K562 (cell line): ENCODE results near the gene PIH1D1. TPM values are rescaled to one million over a fixed set of nuclear protein-coding genes. Genes with fewer than 3 reads are reported as not detected.

Source experiments
- ATAC-seq: fragments of 200-7000 bp; cut with Tn5 transposase; 3 replicates; pipeline ENCODE4 v1.9.1; 2020; ENCODE audit warnings: moderate library complexity
- BruUV-seq: library from RNA; stranded (reverse); fragments of 400-500 nt; replicated peaks from 2 replicates; lab custom pipeline; 2021; lab: Mats Ljungman, UMichigan
- CTCF ChIA-PET: fragments of 300-600 bp; formaldehyde crosslinking; extraction: SDS; loops from one replicate; lab custom pipeline; 2021; ENCODE audit warnings: low intra/inter-chr PET ratio; lab: Yijun Ruan, JAX
- POLR2A ChIA-PET: fragments of 300-600, 350-650 bp; sonication (Branson Sonifier 250); formaldehyde crosslinking; extraction: SDS; loops from one replicate; lab custom pipeline; 2021; ENCODE audit warnings: antibody characterized with exemption, inconsistent platforms; lab: Yijun Ruan, JAX
- DNase-seq, 4 experiments: peaks; one replicate each; pipeline versions ENCODE4 v3.0.0 to v3.0.0-alpha.2; 2011 to 2018; ENCODE audit warnings: low spot score in 3 of 4, mixed read lengths in 3 of 4; ENCODE audit errors: extremely low read depth in 1 of 4
- FAIRE-seq: peaks from 2 replicates; lab custom pipeline; 2011; peaks lifted over from hg19 to GRCh38; lab: Jason Lieb, UNC
- H2AFZ ChIP-seq: 2 replicates; pipeline ENCODE4 v1.6.0; 2011; ENCODE audit warnings: low read depth, low read length, control low read depth, inconsistent platforms
- H3K27ac ChIP-seq: fragments of 200-600 bp; 3 replicates; pipeline ENCODE4 v1.8.0; 2011; ENCODE audit warnings: low read depth, mild to moderate bottlenecking, control low read depth, inconsistent platforms, low read length, moderate library complexity, mixed read lengths; ENCODE audit errors: extremely low read depth
- H3K27me3 ChIP-seq, 2 experiments: fragments of 300-600 bp in 1 of 2; 2 replicates in 1 of 2; 3 replicates in 1 of 2; pipeline versions ENCODE4 v1.6.0 to v1.8.0; 2011; ENCODE audit warnings: inconsistent platforms in 2 of 2, low read length in 2 of 2, mild to moderate bottlenecking in 1 of 2, mixed read lengths in 1 of 2, moderate library complexity in 1 of 2; ENCODE audit not compliant: control insufficient read depth in 2 of 2, insufficient read depth in 2 of 2
- H3K36me3 ChIP-seq: fragments of 300-600 bp; 3 replicates; pipeline ENCODE4 v1.8.0; 2011; ENCODE audit warnings: mild to moderate bottlenecking, low read length, inconsistent platforms; ENCODE audit not compliant: control insufficient read depth, insufficient read depth
- H3K4me1 ChIP-seq, 2 experiments: fragments of 200-600 bp in 1 of 2; replicated peaks in 1 of 2; 2 replicates in 1 of 2; 3 replicates in 1 of 2; pipeline versions ENCODE4 v1.5.1 to v1.8.0; 2011; ENCODE audit warnings: inconsistent platforms in 2 of 2, low read length in 2 of 2, mild to moderate bottlenecking in 1 of 2, mixed read lengths in 1 of 2, moderate library complexity in 1 of 2; ENCODE audit not compliant: control insufficient read depth in 2 of 2, insufficient read depth in 2 of 2
- H3K4me2 ChIP-seq: 2 replicates; pipeline ENCODE4 v1.6.1; 2011; ENCODE audit warnings: low read length, control low read depth, inconsistent platforms, mixed read lengths; ENCODE audit not compliant: insufficient read depth
- H3K4me3 ChIP-seq: fragments of 200-600 bp; sonication (generic), shearing (Covaris generic); 2 replicates; pipeline ENCODE4 v1.5.1; 2016; ENCODE audit warnings: control low read depth, inconsistent platforms
- H3K79me2 ChIP-seq: fragments of 200-600 bp; 3 replicates; pipeline ENCODE4 v1.8.0; 2011; ENCODE audit warnings: low read length, inconsistent platforms; ENCODE audit not compliant: control insufficient read depth, insufficient read depth
- H3K9ac ChIP-seq, 2 experiments: 2 replicates each; pipeline versions ENCODE4 v1.6.0 to v1.6.1; 2011; ENCODE audit warnings: low read depth in 2 of 2, low read length in 2 of 2, control low read depth in 1 of 2, inconsistent platforms in 1 of 2, mild to moderate bottlenecking in 1 of 2, mixed read lengths in 1 of 2; ENCODE audit not compliant: insufficient read depth in 1 of 2
- H3K9me1 ChIP-seq: one replicate; pipeline ENCODE4 v1.6.0; 2011; ENCODE audit warnings: inconsistent platforms, mild to moderate bottlenecking, low read length, moderate library complexity; ENCODE audit not compliant: control insufficient read depth, insufficient read depth
- H3K9me3 ChIP-seq: replicated peaks from 2 replicates; pipeline ENCODE4 v1.5.1; 2011; ENCODE audit warnings: low read depth, low read length, inconsistent platforms; ENCODE audit not compliant: control insufficient read depth, insufficient read depth
- H4K20me1 ChIP-seq: replicated peaks from 2 replicates; pipeline ENCODE4 v1.6.1; 2011; ENCODE audit warnings: low read length, inconsistent platforms, mixed read lengths; ENCODE audit not compliant: control insufficient read depth, insufficient read depth
- ARHGAP35 ChIP-seq: fragments of 450-650 bp; IDR thresholded peaks from 2 replicates; pipeline ENCODE4 v1.6.1; 2018; ENCODE audit not compliant: partially characterized antibody
- BCOR ChIP-seq: fragments of 450-650 bp; IDR thresholded peaks from 2 replicates; pipeline ENCODE4 v1.6.1; 2016
- CTBP1 ChIP-seq: fragments of 450-650 bp; IDR thresholded peaks from 2 replicates; pipeline ENCODE4 v1.6.1; 2016; ENCODE audit warnings: borderline replicate concordance
- GABPB2 ChIP-seq: fragments of 250-450 bp; sonication (Bioruptor Pico); conservative IDR thresholded peaks from 2 replicates; pipeline ENCODE4 v1.5.1; 2021; ENCODE audit warnings: mild to moderate bottlenecking
- GTF2F1 ChIP-seq: IDR thresholded peaks from 2 replicates; pipeline ENCODE4 v1.6.1; 2011; ENCODE audit warnings: low read depth, low read length, improper control_type of control experiment
- HDGF ChIP-seq: fragments of 450-650 bp; IDR thresholded peaks from 2 replicates; pipeline ENCODE4 v1.6.1; 2016
- HMGXB4 ChIP-seq: sonication (generic); formaldehyde crosslinking; IDR thresholded peaks from 2 replicates; pipeline ENCODE4 v1.8.1; 2023; ENCODE audit warnings: mild to moderate bottlenecking, missing genetic modification reagents
- MBD2 ChIP-seq: sonication (generic); IDR thresholded peaks from 2 replicates; pipeline ENCODE4 v1.6.1; 2016; ENCODE audit warnings: low read depth, borderline replicate concordance
- MCM3 ChIP-seq: fragments of 450-650 bp; IDR thresholded peaks from 2 replicates; pipeline ENCODE4 v1.6.1; 2016
- MNT ChIP-seq, 2 experiments: fragments of 450-650 bp; conservative IDR thresholded peaks; 2 replicates each; pipeline ENCODE4 v1.6.1; 2017; ENCODE audit warnings: mild to moderate bottlenecking in 2 of 2, moderate library complexity in 2 of 2
- RAD21 ChIP-seq, 2 experiments: fragments of 250-450 bp in 1 of 2; fragments of 450-650 bp in 1 of 2; sonication (Bioruptor Pico) in 1 of 2; formaldehyde crosslinking in 1 of 2; IDR thresholded peaks in 1 of 2; conservative IDR thresholded peaks in 1 of 2; 2 replicates each; pipeline versions ENCODE4 v1.4.0 to v1.8.0; 2020 to 2022; ENCODE audit warnings: mild to moderate bottlenecking in 2 of 2, moderate library complexity in 1 of 2
- RAD51 ChIP-seq: fragments of 450-650 bp; IDR thresholded peaks from 2 replicates; pipeline ENCODE4 v1.7.1; 2016; ENCODE audit warnings: low read depth, mild to moderate bottlenecking, borderline replicate concordance
- SAP30 ChIP-seq: fragments of 200-600 bp; sonication (generic); IDR thresholded peaks from 2 replicates; pipeline ENCODE4 v1.6.1; 2012; ENCODE audit warnings: borderline replicate concordance, low read depth, mild to moderate bottlenecking, moderate library complexity, low read length, control low read depth, inconsistent platforms; ENCODE audit not compliant: insufficient read depth, poor library complexity, severe bottlenecking
- STAT5B ChIP-seq: fragments of 250-450 bp; sonication (Bioruptor Pico); IDR thresholded peaks from 2 replicates; pipeline ENCODE4 v1.8.0; 2021; ENCODE audit warnings: mild to moderate bottlenecking, inconsistent platforms
- USF2 ChIP-seq: sonication (generic); formaldehyde crosslinking; IDR thresholded peaks from 2 replicates; pipeline ENCODE4 v1.5.0; 2020; ENCODE audit warnings: missing genetic modification reagents
- ZKSCAN3 ChIP-seq: fragments of 250-450 bp; sonication (Bioruptor Pico); IDR thresholded peaks from 2 replicates; pipeline ENCODE4 v1.4.0; 2020
- ZNF384 ChIP-seq: IDR thresholded peaks from 2 replicates; pipeline ENCODE4 v1.6.1; 2012; ENCODE audit warnings: low read depth, low read length, improper control_type of control experiment
- ZNF699 ChIP-seq: fragments of 250-450 bp; sonication (Bioruptor Pico); IDR thresholded peaks from 2 replicates; pipeline ENCODE4 v1.8.0; 2021; ENCODE audit warnings: mild to moderate bottlenecking, moderate library complexity; ENCODE audit not compliant: insufficient replicate concordance
- WGBS: fragments of 100-300 bp; shearing (Covaris generic); methylation state at CpG from one replicate; pipeline ENCODE4 v1.1.6; 2016; ENCODE audit warnings: low coverage, mixed read lengths; ENCODE audit not compliant: insufficient coverage; ENCODE audit errors: missing lambda C conversion rate; 5-methylcytosine and 5-hydroxymethylcytosine counted together
- in situ Hi-C: fragments of 300-500 bp; cut with MboI; formaldehyde crosslinking; loops from 4 replicates; pipeline ENCODE4 v1.15.0; 2018; ENCODE audit warnings: inconsistent platforms, mixed read lengths
- intact Hi-C: fragments of 100-400 bp; cut with micrococcal nuclease; formaldehyde crosslinking; loops from 2 replicates; pipeline ENCODE4 v1.14.2; 2022
- polyA plus RNA-seq, 8 experiments: library from polyadenylated mRNA; depleted of rRNA in 4 of 8; stranded (reverse) in 5 of 8; unstranded in 3 of 8; fragments of >200 nt; fragmentation: Nextera tagmentation in 2 of 8; fragmentation: Illumina TruSeq in 1 of 8; extraction: Ambion mirVana in 2 of 8; extraction: Trizol in 1 of 8; gene quantifications; 2 replicates each; pipeline versions ENCODE4 v1.2.1 to v1.2.3, GENCODE V29; 2011 to 2014; ENCODE audit warnings: inconsistent platforms in 1 of 8, missing spikeins in 1 of 8
- total RNA-seq, 7 experiments: library from RNA; depleted of rRNA in 6 of 7; stranded (reverse); fragments of >200 nt in 6 of 7; fragmentation: Illumina TruSeq in 2 of 7; extraction: Trizol in 2 of 7; gene quantifications; 2 replicates each; pipeline versions ENCODE4 v1.2.1 to v1.2.3, GENCODE V29; 2011 to 2021; ENCODE audit warnings: low replicate concordance in 1 of 7

The PIH1D1 gene
- total and polyA plus RNA-seq, 9 of the 15 experiments (the other 6 are each of a cell fraction or from before 2014, with no cell fraction given) = 26.5 to 224 (median 137) TPM

- peak; percentile 51 for FAIRE-seq
- TF ChIP-seq GTF2F1 (no peak), SAP30 (peak; percentile 82), MCM3 (no peak), HMGXB4 (no peak), MBD2 (0 out of 2 replicates have a peak, but pooled peaks have one; percentile 11), BCOR (no peak), GABPB2 (CRISPR knock-in tag) (no peak), STAT5B (no peak), ZNF384 (no peak), ZKSCAN3 (CRISPR knock-in tag) (no peak), ARHGAP35 (no peak), ZNF699 (no peak), RAD21 (CRISPR knock-in tag; conservative IDR thresholded peaks at IDR 0.05 in 1 of 2, IDR thresholded peaks at IDR 0.05 in 1 of 2) (no peak), HDGF (no peak; the same call in 1 of the 2 replicates), MNT (conservative IDR thresholded peaks at IDR 0.05) (peak; percentile 92 to 95), USF2 (CRISPR knock-in tag) (0 out of 2 replicates have a peak, but pooled peaks have one; percentile 5), CTBP1 (peak; percentile 21; the same call in 1 of the 2 replicates), RAD51 (no peak; the same call in 1 of the 2 replicates)
Observed at GRCh38 chr19:49497047-49497788, 45.6 kb upstream of the PIH1D1 start.

More at GRCh38 chr19:49497047-49497788, 45.6 kb upstream of the PIH1D1 start:
- H3K4me1 ChIP-seq = peaks cover 33 to 44% of the 10 kb centered on the region in 2 experiments; a peak in 4 of 5 replicates
- peaks cover 43% of the 10 kb centered on the region for H3K36me3 ChIP-seq
- H3K27ac ChIP-seq = peak overlapping the region; percentile 94
- no peaks in the 10 kb centered on the region for H3K9me3 ChIP-seq
- H3K79me2 ChIP-seq = peaks cover 35% of the 10 kb centered on the region
- no peak overlapping the region; the same call in 1 of the 2 replicates for H2AFZ ChIP-seq
- no TSS peak for BruUV-seq
- ATAC-seq = peak; percentile 37
- intact Hi-C loops = no loop called here
- H3K4me2 ChIP-seq = peak overlapping the region; percentile 97
- H3K4me3 ChIP-seq = peak overlapping the region; percentile 89
- peak; percentile 47 to 89 (median 63) for DNase-seq
- CTCF ChIA-PET = interaction anchor here (0.6 kb wide), 1 partner anchor 31 kb away, joined by 4 read pairs; no protein-coding TSS in a partner anchor
- peaks cover 32% of the 10 kb centered on the region for H4K20me1 ChIP-seq
- peak overlapping the region; percentile 96 to 99 for H3K9ac ChIP-seq
- in situ Hi-C loops = loop anchor here (10.0 kb wide), 1 partner anchor 378 kb away; the partner anchor contains the start of genes AKT1S1 and TBC1D17
- peaks cover 7% of the 10 kb centered on the region for H3K9me1 ChIP-seq
- POLR2A ChIA-PET = interaction anchor here (0.6 to 2.2 kb wide), 7 partner anchors 9 to 220 kb away, joined by 3 to 11 read pairs (median 3); partner anchors contain the start of genes NOSIP and RRAS
- 0% methylated on average over 22 of the region's 22 CpGs for WGBS
- H3K27me3 ChIP-seq = no peaks in the 10 kb centered on the region
